ENCODE results near the gene ATP4B. TPM values are rescaled to one million over a fixed set of nuclear protein-coding genes. Genes with fewer than 3 reads are reported as not detected.

ATP4B gene
- total RNA-seq, 2 donors from 2014 or later = not detected

DNA sequence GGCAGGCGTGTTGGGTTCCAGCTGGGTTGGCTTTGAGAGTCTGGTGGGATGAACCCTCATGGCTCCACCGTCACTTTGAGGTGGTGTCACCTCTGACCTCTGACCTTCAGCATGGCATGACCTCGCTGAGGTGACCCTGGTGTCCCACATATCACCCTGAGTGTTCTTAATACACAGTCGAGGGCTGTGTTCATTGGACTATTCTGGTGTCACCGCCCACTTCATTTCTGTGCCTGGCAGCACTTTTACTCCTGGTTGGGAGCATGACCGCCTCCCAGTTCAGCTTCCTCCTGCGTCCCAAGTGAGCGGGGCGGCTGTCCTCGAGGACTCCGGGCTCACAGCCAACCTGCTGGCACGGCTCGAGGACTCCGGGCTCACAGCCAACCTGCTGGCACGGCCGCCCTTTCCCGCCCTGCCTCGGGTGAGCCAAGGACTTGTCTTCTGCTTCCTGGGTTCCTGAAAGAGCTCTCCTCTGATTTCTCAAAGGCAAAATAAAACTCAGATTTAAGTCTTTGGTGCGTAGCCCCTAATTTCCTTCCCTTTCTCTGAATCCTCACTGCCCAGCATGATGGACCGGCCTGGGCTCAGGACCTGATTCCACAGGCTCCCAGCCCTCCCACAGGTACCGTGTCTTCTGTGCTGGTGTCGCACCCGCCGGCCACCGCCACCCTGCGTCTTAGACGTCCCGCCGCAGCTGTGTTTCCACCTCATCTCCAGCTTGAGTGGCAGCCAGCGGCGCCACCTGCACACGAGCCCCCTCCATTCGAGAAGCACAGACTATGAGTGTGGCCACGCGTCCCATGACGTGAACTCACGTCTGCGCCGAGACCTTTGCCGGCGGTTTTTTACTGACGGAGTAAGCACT lies 10.4 kb downstream of the ATP4B start:
- peaks cover 7% of the 10 kb centered on the region for H3K4me1 ChIP-seq
- H3K9ac ChIP-seq (ENCODE audit: low read depth in 2 of 2, low read length in 2 of 2) = no peak overlapping the region
- no peaks in the 10 kb centered on the region for H3K9me3 ChIP-seq
- no peaks in the 10 kb centered on the region for H3K36me3 ChIP-seq
- TF ChIP-seq, protein P1, sequence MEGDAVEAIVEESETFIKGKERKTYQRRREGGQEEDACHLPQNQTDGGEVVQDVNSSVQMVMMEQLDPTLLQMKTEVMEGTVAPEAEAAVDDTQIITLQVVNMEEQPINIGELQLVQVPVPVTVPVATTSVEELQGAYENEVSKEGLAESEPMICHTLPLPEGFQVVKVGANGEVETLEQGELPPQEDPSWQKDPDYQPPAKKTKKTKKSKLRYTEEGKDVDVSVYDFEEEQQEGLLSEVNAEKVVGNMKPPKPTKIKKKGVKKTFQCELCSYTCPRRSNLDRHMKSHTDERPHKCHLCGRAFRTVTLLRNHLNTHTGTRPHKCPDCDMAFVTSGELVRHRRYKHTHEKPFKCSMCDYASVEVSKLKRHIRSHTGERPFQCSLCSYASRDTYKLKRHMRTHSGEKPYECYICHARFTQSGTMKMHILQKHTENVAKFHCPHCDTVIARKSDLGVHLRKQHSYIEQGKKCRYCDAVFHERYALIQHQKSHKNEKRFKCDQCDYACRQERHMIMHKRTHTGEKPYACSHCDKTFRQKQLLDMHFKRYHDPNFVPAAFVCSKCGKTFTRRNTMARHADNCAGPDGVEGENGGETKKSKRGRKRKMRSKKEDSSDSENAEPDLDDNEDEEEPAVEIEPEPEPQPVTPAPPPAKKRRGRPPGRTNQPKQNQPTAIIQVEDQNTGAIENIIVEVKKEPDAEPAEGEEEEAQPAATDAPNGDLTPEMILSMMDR (IDR thresholded peaks at IDR 0.05) = no peak
- H3K27me3 ChIP-seq = no peaks in the 10 kb centered on the region
- H3K27ac ChIP-seq = peak overlapping the region; percentile 58
- intact Hi-C loops (cut with DNase I) = no loop called here
- no peak overlapping the region for H3K4me3 ChIP-seq
- peak; percentile 95 for DNase-seq

DNA sequence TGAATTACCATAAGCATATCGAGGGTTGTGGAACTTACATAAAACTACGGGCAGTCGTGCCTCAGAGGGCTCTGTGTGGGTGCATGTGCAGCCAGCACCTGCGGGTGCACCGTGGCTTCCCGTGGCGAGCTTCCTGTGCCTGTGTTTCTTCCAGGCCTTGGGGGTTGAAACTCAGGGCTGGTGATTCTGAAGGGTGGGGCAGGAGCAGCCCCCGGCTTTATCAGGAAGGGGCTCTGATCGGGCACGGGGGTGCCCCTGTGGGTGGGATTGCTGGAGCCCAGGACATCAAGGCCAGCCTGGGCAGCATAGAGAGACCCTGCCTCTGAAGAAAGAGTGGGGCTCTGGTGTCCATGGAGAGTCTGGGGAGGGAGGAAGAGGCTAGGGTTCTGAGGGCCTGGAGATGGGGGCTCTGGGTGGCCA lies 11.1 kb downstream of the ATP4B start:
- intact Hi-C loops (cut with DNase I) = no loop called here
- TF ChIP-seq, protein P1 (IDR thresholded peaks at IDR 0.05) = no peak
- DNase-seq = no peak
- H3K27ac ChIP-seq = peak overlapping the region; percentile 58
- no peaks in the 10 kb centered on the region for H3K27me3 ChIP-seq
- H3K36me3 ChIP-seq = no peaks in the 10 kb centered on the region
- no peak overlapping the region for H3K9ac ChIP-seq (ENCODE audit: low read depth in 2 of 2, low read length in 2 of 2)
- H3K4me1 ChIP-seq = peaks cover 7% of the 10 kb centered on the region
- no peak overlapping the region for H3K4me3 ChIP-seq
- H3K9me3 ChIP-seq = no peaks in the 10 kb centered on the region

GRCh38 chr13:113646376-113646775 lies 11.6 kb downstream of the ATP4B start:
- H3K4me1 ChIP-seq = peaks cover 7% of the 10 kb centered on the region
- no peaks in the 10 kb centered on the region for H3K9me3 ChIP-seq
- H3K27ac ChIP-seq = peak overlapping the region; percentile 3
- H3K27me3 ChIP-seq = no peaks in the 10 kb centered on the region
- DNase-seq = peak; percentile 49
- no peaks in the 10 kb centered on the region for H3K36me3 ChIP-seq
- intact Hi-C loops (cut with DNase I) = no loop called here
- no peak overlapping the region for H3K9ac ChIP-seq (ENCODE audit: low read depth in 2 of 2, low read length in 2 of 2)
- TF ChIP-seq, protein P1 (IDR thresholded peaks at IDR 0.05) = no peak
- H3K4me3 ChIP-seq = no peak overlapping the region

DNA sequence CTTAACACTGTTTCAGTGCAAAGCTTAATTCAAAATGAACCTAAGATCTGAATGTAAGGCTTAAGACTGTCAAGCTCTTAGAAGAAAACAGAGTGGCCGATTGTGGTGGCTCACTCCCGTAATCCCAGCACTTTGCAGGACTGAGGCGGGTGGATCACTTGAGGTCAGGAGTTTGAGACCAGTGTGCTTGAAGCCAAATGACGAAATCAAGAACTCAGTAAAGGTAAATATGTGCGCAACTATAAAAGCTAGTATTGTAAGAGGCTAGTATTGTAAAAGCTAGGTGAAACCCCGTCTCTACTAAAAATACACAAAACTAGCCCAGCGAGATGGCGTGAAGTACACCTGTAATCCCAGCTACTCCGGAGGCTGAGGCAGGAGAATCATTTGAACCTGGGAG lies 12.7 kb downstream of the ATP4B start:
- H3K36me3 ChIP-seq = no peaks in the 10 kb centered on the region
- no peak for DNase-seq
- no peaks in the 10 kb centered on the region for H3K9me3 ChIP-seq
- TF ChIP-seq, protein P1 (IDR thresholded peaks at IDR 0.05) = no peak
- no peak overlapping the region for H3K27ac ChIP-seq
- no peaks in the 10 kb centered on the region for H3K27me3 ChIP-seq
- H3K4me3 ChIP-seq = no peak overlapping the region
- H3K9ac ChIP-seq (ENCODE audit: low read depth in 2 of 2, low read length in 2 of 2) = no peak overlapping the region
- H3K4me1 ChIP-seq = peaks cover 7% of the 10 kb centered on the region
- intact Hi-C loops (cut with DNase I) = no loop called here

- H3K9me3 ChIP-seq = no peaks in the 10 kb centered on the region
- no peak overlapping the region for H3K9ac ChIP-seq (ENCODE audit: low read depth in 2 of 2, low read length in 2 of 2)
- no peak for DNase-seq
- TF ChIP-seq, protein P1 (IDR thresholded peaks at IDR 0.05) = no peak
- intact Hi-C loops (cut with DNase I) = no loop called here
- no peaks in the 10 kb centered on the region for H3K36me3 ChIP-seq
- H3K27me3 ChIP-seq = no peaks in the 10 kb centered on the region
- H3K4me1 ChIP-seq = peaks cover 7% of the 10 kb centered on the region
- H3K27ac ChIP-seq = no peak overlapping the region
- H3K4me3 ChIP-seq = no peak overlapping the region
Observed at GRCh38 chr13:113644800-113645199, 13.2 kb downstream of the ATP4B start.

Measured in colonic mucosa (tissue), 4 donors.